CD4-positive, alpha-beta T cell treated with Interleukin-6 at 100 ng/mL for 8 hours (primary cell): Measurements from ENCODE around the gene GRIP1.

Experiments
- DNase-seq: peaks from one replicate; pipeline ENCODE4 v3.0.0-alpha.2; 2020; ENCODE audit warnings: mixed read lengths, low spot score

The GRIP1 gene

GRCh38 chr12:66600903-66601302 lies 78.0 kb downstream of the GRIP1 start:
- no peak for DNase-seq

- no peak for DNase-seq
These were observed 79.1 kb downstream of the GRIP1 start for GRCh38 chr12:66599816-66600215.

- DNase-seq: no peak
These were observed 80.3 kb downstream of the GRIP1 start for GRCh38 chr12:66598608-66599007.

- no peak for DNase-seq
These were observed 80.8 kb downstream of the GRIP1 start for GRCh38 chr12:66598079-66598478.

GRCh38 chr12:66596199-66596598 lies 82.7 kb downstream of the GRIP1 start:
- DNase-seq: no peak

- no peak for DNase-seq
These were observed 84.2 kb downstream of the GRIP1 start for GRCh38 chr12:66594688-66595087.

GRCh38 chr12:66590275-66590985 lies 88.4 kb downstream of the GRIP1 start:
- DNase-seq: no peak

- no peak for DNase-seq
These were observed 89.8 kb downstream of the GRIP1 start for GRCh38 chr12:66589095-66589494.

GRCh38 chr12:66587912-66588311 lies 91.0 kb downstream of the GRIP1 start:
- no peak for DNase-seq

GRCh38 chr12:66584673-66585072 lies 94.2 kb downstream of the GRIP1 start:
- no peak for DNase-seq

GRCh38 chr12:66573605-66574004 lies 105.3 kb downstream of the GRIP1 start:
- no peak for DNase-seq

GRCh38 chr12:66572845-66573244 lies 106.0 kb downstream of the GRIP1 start:
- DNase-seq: no peak

- no peak for DNase-seq
These were observed 107.4 kb downstream of the GRIP1 start for GRCh38 chr12:66571361-66571915.

- no peak for DNase-seq
These were observed 115.7 kb downstream of the GRIP1 start for GRCh38 chr12:66563220-66563619.

GRCh38 chr12:66555113-66555512 lies 123.8 kb downstream of the GRIP1 start:
- DNase-seq: no peak

- DNase-seq: no peak
These were observed 126.2 kb downstream of the GRIP1 start for GRCh38 chr12:66552716-66553115.

- no peak for DNase-seq
These were observed 128.2 kb downstream of the GRIP1 start for GRCh38 chr12:66550626-66551025.

GRCh38 chr12:66549050-66549389 lies 129.9 kb downstream of the GRIP1 start:
- no peak for DNase-seq

- DNase-seq: no peak
These were observed 130.4 kb downstream of the GRIP1 start for GRCh38 chr12:66548338-66549049.

GRCh38 chr12:66541426-66541825 lies 137.4 kb downstream of the GRIP1 start:
- no peak for DNase-seq

GRCh38 chr12:66539431-66539830 lies 139.4 kb downstream of the GRIP1 start:
- DNase-seq: no peak

- DNase-seq: no peak
These were observed 139.9 kb downstream of the GRIP1 start for GRCh38 chr12:66538970-66539369.

GRCh38 chr12:66537876-66538275 lies 141.0 kb downstream of the GRIP1 start:
- DNase-seq: no peak

- DNase-seq: no peak
These were observed 145.1 kb downstream of the GRIP1 start for GRCh38 chr12:66533767-66534166.
